Retinal pigment epithelial cell (primary cell): ENCODE results near the gene USE1.
A peak's percentile ranks its signal among the peaks of the same experiment; 100 is the strongest.

Experiments
- DNase-seq: peaks from one replicate; pipeline ENCODE4 v3.0.0-alpha.2; 2010; ENCODE audit warnings: low read depth
- H3K4me3 ChIP-seq: 2 replicates; pipeline ENCODE4 v1.5.1; 2011; ENCODE audit warnings: mild to moderate bottlenecking, low read length, control low read depth, moderate library complexity
- CTCF ChIP-seq: conservative IDR thresholded peaks from 2 replicates; pipeline ENCODE4 v1.5.1; 2011; ENCODE audit warnings: low read depth, low read length, control low read depth, inconsistent platforms

USE1 gene

GRCh38 chr19:17205237-17206140, 9.7 kb upstream of the USE1 start:
- DNase-seq = no peak
- peak; percentile 78 for TF ChIP-seq CTCF
- H3K4me3 ChIP-seq = no peak overlapping the region

- no peak for DNase-seq
- TF ChIP-seq CTCF = no peak
- H3K4me3 ChIP-seq = no peak overlapping the region
Measured at GRCh38 chr19:17206736-17207581, 8.2 kb upstream of the USE1 start.

GRCh38 chr19:17209126-17210036, 5.8 kb upstream of the USE1 start:
- no peak overlapping the region for H3K4me3 ChIP-seq
- no peak for TF ChIP-seq CTCF
- DNase-seq = no peak

GRCh38 chr19:17210296-17210695, 4.9 kb upstream of the USE1 start:
- H3K4me3 ChIP-seq = no peak overlapping the region
- TF ChIP-seq CTCF = no peak
- DNase-seq = no peak

GRCh38 chr19:17211547-17212446, 3.4 kb upstream of the USE1 start:
- H3K4me3 ChIP-seq = no peak overlapping the region
- no peak for TF ChIP-seq CTCF
- no peak for DNase-seq

GRCh38 chr19:17213334-17213733, 1.8 kb upstream of the USE1 start:
- no peak overlapping the region for H3K4me3 ChIP-seq
- no peak for TF ChIP-seq CTCF
- DNase-seq = no peak
